Measurements from ENCODE around the gene CAMK2N2.

The CAMK2N2 gene

GRCh38 chr3:184291738-184292445 is 30.5 kb upstream of the CAMK2N2 start:
- ChIA-PET CTCF (no interaction called here), POLR2A (no interaction called here)
- TF ChIP-seq ELF4 (IDR thresholded peaks at IDR 0.05) (no peak), PKNOX1 (IDR thresholded peaks at IDR 0.05) (no peak), CTBP1 (IDR thresholded peaks at IDR 0.05; ENCODE audit: borderline replicate concordance) (no peak), NFRKB (IDR thresholded peaks at IDR 0.05) (no peak), FOXK2 (IDR thresholded peaks at IDR 0.05) (no peak)
- no peak for DNase-seq (ENCODE audit: extremely low spot score)

- CTCF ChIA-PET, result no interaction called here
- POLR2A ChIA-PET, result no interaction called here
- no peak for TF ChIP-seq SUZ12 (IDR thresholded peaks at IDR 0.05)
- no peak for DNase-seq (ENCODE audit: extremely low spot score)
Observed at GRCh38 chr3:184291044-184291737, 29.8 kb upstream of the CAMK2N2 start.

- ChIA-PET CTCF (no interaction called here), POLR2A (no interaction called here)
- no peak for DNase-seq (ENCODE audit: extremely low spot score)
- TF ChIP-seq L3MBTL2 (conservative IDR thresholded peaks at IDR 0.05) (no peak), HDGF (IDR thresholded peaks at IDR 0.05; ENCODE audit: borderline replicate concordance) (no peak), ELF4 (IDR thresholded peaks at IDR 0.05) (no peak), SUZ12 (IDR thresholded peaks at IDR 0.05) (no peak), NFRKB (IDR thresholded peaks at IDR 0.05) (no peak), PKNOX1 (IDR thresholded peaks at IDR 0.05) (no peak), FOXM1 (IDR thresholded peaks at IDR 0.05; ENCODE audit: borderline replicate concordance) (no peak), SP1 (IDR thresholded peaks at IDR 0.05) (no peak), BHLHE40 (IDR thresholded peaks at IDR 0.05; ENCODE audit: borderline replicate concordance) (no peak), ZNF384 (IDR thresholded peaks at IDR 0.05) (no peak), CTBP1 (IDR thresholded peaks at IDR 0.05; ENCODE audit: borderline replicate concordance) (no peak), FOXK2 (IDR thresholded peaks at IDR 0.05) (no peak), TARDBP (IDR thresholded peaks at IDR 0.05) (no peak), ARNT (IDR thresholded peaks at IDR 0.05) (no peak), LEF1 (IDR thresholded peaks at IDR 0.05; ENCODE audit: borderline replicate concordance) (no peak), FOXA1 (IDR thresholded peaks at IDR 0.05) (no peak)
Observed at GRCh38 chr3:184290331-184290730, 29.0 kb upstream of the CAMK2N2 start.

GRCh38 chr3:184289426-184289938 is 28.1 kb upstream of the CAMK2N2 start:
- peak; percentile 69 for DNase-seq (ENCODE audit: extremely low spot score)
- TF ChIP-seq SUZ12 (IDR thresholded peaks at IDR 0.05) (no peak), FOXM1 (IDR thresholded peaks at IDR 0.05; ENCODE audit: borderline replicate concordance) (no peak), PKNOX1 (IDR thresholded peaks at IDR 0.05) (no peak), ZNF384 (IDR thresholded peaks at IDR 0.05) (no peak), SP1 (IDR thresholded peaks at IDR 0.05) (no peak), ELF4 (IDR thresholded peaks at IDR 0.05) (no peak), FOXK2 (IDR thresholded peaks at IDR 0.05) (no peak), ARNT (IDR thresholded peaks at IDR 0.05) (no peak)
- POLR2A ChIA-PET, result no interaction called here
- CTCF ChIA-PET, result interaction anchor here (0.5 to 1.2 kb wide), 4 partner anchors 61 to 613 kb away, joined by 3 to 5 read pairs (median 4); no protein-coding TSS in a partner anchor

- POLR2A ChIA-PET, result no interaction called here
- CTCF ChIA-PET, result interaction anchor here (1.3 kb wide), 1 partner anchor 57 kb away, joined by 3 read pairs; no protein-coding TSS in a partner anchor
- TF ChIP-seq ARNT (IDR thresholded peaks at IDR 0.05), result no peak
- TF ChIP-seq PKNOX1 (IDR thresholded peaks at IDR 0.05), result peak; percentile 51; the same call in 1 of the 2 replicates
- TF ChIP-seq FOXM1 (IDR thresholded peaks at IDR 0.05; ENCODE audit: borderline replicate concordance), result no peak
- TF ChIP-seq SP1 (IDR thresholded peaks at IDR 0.05), result no peak
- TF ChIP-seq ELF4 (IDR thresholded peaks at IDR 0.05), result no peak
- no peak for TF ChIP-seq LEF1 (IDR thresholded peaks at IDR 0.05; ENCODE audit: borderline replicate concordance)
- no peak for TF ChIP-seq BHLHE40 (IDR thresholded peaks at IDR 0.05; ENCODE audit: borderline replicate concordance)
- DNase-seq (ENCODE audit: extremely low spot score), result peak; percentile 78
Observed at GRCh38 chr3:184284696-184285095, 23.3 kb upstream of the CAMK2N2 start.

- DNase-seq (ENCODE audit: extremely low spot score), result no peak
- no peak for TF ChIP-seq ARNT (IDR thresholded peaks at IDR 0.05)
- no peak for TF ChIP-seq ELF4 (IDR thresholded peaks at IDR 0.05)
- no peak for TF ChIP-seq FOXA1 (IDR thresholded peaks at IDR 0.05)
- no peak for TF ChIP-seq FOXM1 (IDR thresholded peaks at IDR 0.05; ENCODE audit: borderline replicate concordance)
- TF ChIP-seq PKNOX1 (IDR thresholded peaks at IDR 0.05), result no peak
- no peak for TF ChIP-seq HDGF (IDR thresholded peaks at IDR 0.05; ENCODE audit: borderline replicate concordance)
- TF ChIP-seq L3MBTL2 (conservative IDR thresholded peaks at IDR 0.05), result no peak
- no peak for TF ChIP-seq NFRKB (IDR thresholded peaks at IDR 0.05)
- no peak for TF ChIP-seq BHLHE40 (IDR thresholded peaks at IDR 0.05; ENCODE audit: borderline replicate concordance)
- TF ChIP-seq CTBP1 (IDR thresholded peaks at IDR 0.05; ENCODE audit: borderline replicate concordance), result no peak
- TF ChIP-seq SP1 (IDR thresholded peaks at IDR 0.05), result no peak
- no peak for TF ChIP-seq ZNF384 (IDR thresholded peaks at IDR 0.05)
- no peak for TF ChIP-seq SUZ12 (IDR thresholded peaks at IDR 0.05)
- TF ChIP-seq FOXK2 (IDR thresholded peaks at IDR 0.05), result no peak
- no peak for TF ChIP-seq TARDBP (IDR thresholded peaks at IDR 0.05)
- no peak for TF ChIP-seq LEF1 (IDR thresholded peaks at IDR 0.05; ENCODE audit: borderline replicate concordance)
- CTCF ChIA-PET, result no interaction called here
- POLR2A ChIA-PET, result no interaction called here
Observed at GRCh38 chr3:184283681-184284080, 22.3 kb upstream of the CAMK2N2 start.

All from HEK293T (cell line).